K562 (cell line): ENCODE measurements around the gene RCSD1. TPM values are rescaled to one million over a fixed set of nuclear protein-coding genes. Genes with fewer than 3 reads are reported as not detected.

ENCODE experiments used
- CBX3 ChIP-seq, 2 experiments: IDR thresholded peaks; 1 replicate in 1 of 2; 2 replicates in 1 of 2; pipeline ENCODE4 v1.6.1; 2012; ENCODE audit warnings: inconsistent platforms in 2 of 2, low read length in 2 of 2, borderline replicate concordance in 1 of 2, control low read depth in 1 of 2
- MITF ChIP-seq: IDR thresholded peaks from 2 replicates; pipeline ENCODE4 v1.6.1; 2014; ENCODE audit warnings: antibody characterized with exemption
- NFYB ChIP-seq: IDR thresholded peaks from 2 replicates; pipeline ENCODE4 v1.6.1; 2011; ENCODE audit warnings: mild to moderate bottlenecking, moderate library complexity; ENCODE audit not compliant: insufficient read length; ENCODE audit errors: extremely low read depth
- REST ChIP-seq, 2 experiments: fragments of 450-650 bp; formaldehyde crosslinking in 1 of 2; IDR thresholded peaks; 2 replicates each; pipeline versions ENCODE4 v1.4.0 to v1.6.1; 2014 to 2020; ENCODE audit warnings: mild to moderate bottlenecking in 2 of 2, borderline replicate concordance in 1 of 2, low read depth in 1 of 2
- RREB1 ChIP-seq: fragments of 250-450 bp; sonication (Bioruptor Pico); IDR thresholded peaks from 2 replicates; pipeline ENCODE4 v1.4.0; 2020
- TEAD4 ChIP-seq, 2 experiments: sonication (generic) in 1 of 2; formaldehyde crosslinking in 1 of 2; IDR thresholded peaks; 2 replicates each; pipeline versions ENCODE4 v1.6.1 to v1.8.0; 2012 to 2022; ENCODE audit warnings: borderline replicate concordance in 1 of 2, inconsistent platforms in 1 of 2, low read length in 1 of 2, mild to moderate bottlenecking in 1 of 2, missing genetic modification reagents in 1 of 2
- TRIM24 ChIP-seq, 2 experiments: fragments of 450-650 bp; IDR thresholded peaks; 2 replicates each; pipeline ENCODE4 v1.6.1; 2016
- ZFX ChIP-seq: sonication (generic); formaldehyde crosslinking; IDR thresholded peaks from 2 replicates; pipeline ENCODE4 v1.8.0; 2022; ENCODE audit warnings: mild to moderate bottlenecking, missing genetic modification reagents, moderate library complexity
- polyA plus RNA-seq, 8 experiments: library from polyadenylated mRNA; depleted of rRNA in 4 of 8; stranded (reverse) in 5 of 8; unstranded in 3 of 8; fragments of >200 nt; fragmentation: Nextera tagmentation in 2 of 8; fragmentation: Illumina TruSeq in 1 of 8; extraction: Ambion mirVana in 2 of 8; extraction: Trizol in 1 of 8; gene quantifications; 2 replicates each; pipeline versions ENCODE4 v1.2.1 to v1.2.3, GENCODE V29; 2011 to 2014; ENCODE audit warnings: inconsistent platforms in 1 of 8, missing spikeins in 1 of 8
- total RNA-seq, 7 experiments: library from RNA; depleted of rRNA in 6 of 7; stranded (reverse); fragments of >200 nt in 6 of 7; fragmentation: Illumina TruSeq in 2 of 7; extraction: Trizol in 2 of 7; gene quantifications; 2 replicates each; pipeline versions ENCODE4 v1.2.1 to v1.2.3, GENCODE V29; 2011 to 2021; ENCODE audit warnings: low replicate concordance in 1 of 7

Gene RCSD1
- total and polyA plus RNA-seq, 9 of the 15 experiments (the other 6 are each of a cell fraction or from before 2014, with no cell fraction given), result 7.8 to 69.8 (median 45.3) TPM

GRCh38 chr1:167635156-167635648 lies 5.2 kb downstream of the RCSD1 start (continued):
- TF ChIP-seq REST (IDR thresholded peaks at IDR 0.05; ENCODE audit: borderline replicate concordance) (peak; percentile 28; the same call in 1 of the 2 replicates), REST (CRISPR knock-in tag; IDR thresholded peaks at IDR 0.05; ENCODE audit: low read depth) (no peak), RREB1 (CRISPR knock-in tag) (no peak), NFYB (no peak), TRIM24 (IDR thresholded peaks at IDR 0.05) (peak in 1 of 2 experiments; percentile 44; a peak in 2 of 4 replicates), CBX3 (IDR thresholded peaks at IDR 0.05; ENCODE audit: borderline replicate concordance in 1 of 2, low read length in 2 of 2) (peak in 1 of 2 experiments; percentile 71; a peak in 1 of 3 replicates), ZFX (CRISPR knock-in tag) (peak; percentile 69), MITF (peak; percentile 40; the same call in 1 of the 2 replicates), TEAD4 (IDR thresholded peaks at IDR 0.05; ENCODE audit: low read length) (peak; percentile 85), TEAD4 (CRISPR knock-in tag; IDR thresholded peaks at IDR 0.05; ENCODE audit: borderline replicate concordance) (peak; percentile 84; the same call in 1 of the 2 replicates)
